HepG2 (cell line): Measurements from ENCODE around the gene ANKRD52. TPM values are rescaled to one million over a fixed set of nuclear protein-coding genes. Genes with fewer than 3 reads are reported as not detected.
A peak's percentile ranks its signal among the peaks of the same experiment; 100 is the strongest.

Experiments
- ARHGAP35 ChIP-seq: sonication (generic); formaldehyde crosslinking; IDR thresholded peaks from 2 replicates; pipeline ENCODE4 v1.9.0; 2022; ENCODE audit warnings: mild to moderate bottlenecking, inconsistent platforms, moderate library complexity, missing genetic modification reagents, borderline replicate concordance
- FOXK2 ChIP-seq: fragments of 450-650 bp; IDR thresholded peaks from 2 replicates; pipeline ENCODE4 v1.6.1; 2016
- GATAD1 ChIP-seq: IDR thresholded peaks from 2 replicates; pipeline ENCODE4 v1.6.1; 2016; ENCODE audit warnings: missing genetic modification reagents, missing compliant biosample characterization
- HNRNPUL1 ChIP-seq: fragments of 200-400 bp; formaldehyde crosslinking; IDR thresholded peaks from 2 replicates; pipeline ENCODE4 v1.6.1; 2017; ENCODE audit warnings: low read depth, mild to moderate bottlenecking, low read length, moderate library complexity
- SMYD3 ChIP-seq: sonication (generic); formaldehyde crosslinking; IDR thresholded peaks from 2 replicates; pipeline ENCODE4 v1.8.1; 2023; ENCODE audit warnings: mild to moderate bottlenecking, missing genetic modification reagents
- ZBTB42 ChIP-seq: sonication (generic); formaldehyde crosslinking; IDR thresholded peaks from 2 replicates; pipeline ENCODE4 v1.5.0; 2020; ENCODE audit warnings: mild to moderate bottlenecking, missing genetic modification reagents
- ZNF451 ChIP-seq: sonication (generic); formaldehyde crosslinking; IDR thresholded peaks from 2 replicates; pipeline ENCODE4 v1.5.0; 2020; ENCODE audit warnings: mild to moderate bottlenecking, missing genetic modification reagents
- polyA plus RNA-seq, 8 experiments: library from polyadenylated mRNA; depleted of rRNA in 3 of 8; stranded (reverse) in 7 of 8; unstranded in 1 of 8; fragments of >200 nt; fragmentation: Illumina TruSeq in 4 of 8; extraction: Trizol in 4 of 8; gene quantifications; 2 replicates each; pipeline versions ENCODE4 v1.2.1 to v1.2.3, GENCODE V29; 2011 to 2016; ENCODE audit warnings: low read depth in 4 of 8, missing spikeins in 1 of 8, mixed read lengths in 1 of 8; ENCODE audit not compliant: insufficient read depth in 1 of 8
- total RNA-seq, 5 experiments: library from RNA; depleted of rRNA; stranded (reverse); fragments of >200 nt; fragmentation: Illumina TruSeq; extraction: Trizol; gene quantifications; 2 replicates each; pipeline ENCODE4 v1.2.3, GENCODE V29; 2016; ENCODE audit warnings: low read depth in 1 of 5
- TF ChIP-seq, protein P1 (sequence below): sonication (generic); formaldehyde crosslinking; IDR thresholded peaks from 2 replicates; pipeline ENCODE4 v1.4.0; 2020; ENCODE audit warnings: missing genetic modification reagents
- TF ChIP-seq, protein P2 (sequence below): sonication (generic); formaldehyde crosslinking; IDR thresholded peaks from 2 replicates; pipeline ENCODE4 v1.5.0; 2020; ENCODE audit warnings: missing genetic modification reagents, mild to moderate bottlenecking, borderline replicate concordance
- TF ChIP-seq, protein P3 (sequence below): sonication (generic); formaldehyde crosslinking; IDR thresholded peaks from 2 replicates; pipeline ENCODE4 v1.8.0; 2023; ENCODE audit warnings: mild to moderate bottlenecking, missing genetic modification reagents
- TF ChIP-seq, protein P4 (sequence below): sonication (generic); formaldehyde crosslinking; IDR thresholded peaks from 2 replicates; pipeline ENCODE4 v1.4.0; 2020; ENCODE audit warnings: missing genetic modification reagents
- TF ChIP-seq, protein P5 (sequence below): sonication (generic); formaldehyde crosslinking; IDR thresholded peaks from one replicate; pipeline ENCODE4 v1.5.1; 2020; ENCODE audit warnings: mild to moderate bottlenecking, missing genetic modification reagents; ENCODE audit errors: not compliant biosample characterization

ANKRD52 gene
- total and polyA plus RNA-seq, 2 of the 13 experiments (the other 11 are each of a cell fraction or from before 2014, with no cell fraction given): 7.8 to 9.2 TPM

DNA sequence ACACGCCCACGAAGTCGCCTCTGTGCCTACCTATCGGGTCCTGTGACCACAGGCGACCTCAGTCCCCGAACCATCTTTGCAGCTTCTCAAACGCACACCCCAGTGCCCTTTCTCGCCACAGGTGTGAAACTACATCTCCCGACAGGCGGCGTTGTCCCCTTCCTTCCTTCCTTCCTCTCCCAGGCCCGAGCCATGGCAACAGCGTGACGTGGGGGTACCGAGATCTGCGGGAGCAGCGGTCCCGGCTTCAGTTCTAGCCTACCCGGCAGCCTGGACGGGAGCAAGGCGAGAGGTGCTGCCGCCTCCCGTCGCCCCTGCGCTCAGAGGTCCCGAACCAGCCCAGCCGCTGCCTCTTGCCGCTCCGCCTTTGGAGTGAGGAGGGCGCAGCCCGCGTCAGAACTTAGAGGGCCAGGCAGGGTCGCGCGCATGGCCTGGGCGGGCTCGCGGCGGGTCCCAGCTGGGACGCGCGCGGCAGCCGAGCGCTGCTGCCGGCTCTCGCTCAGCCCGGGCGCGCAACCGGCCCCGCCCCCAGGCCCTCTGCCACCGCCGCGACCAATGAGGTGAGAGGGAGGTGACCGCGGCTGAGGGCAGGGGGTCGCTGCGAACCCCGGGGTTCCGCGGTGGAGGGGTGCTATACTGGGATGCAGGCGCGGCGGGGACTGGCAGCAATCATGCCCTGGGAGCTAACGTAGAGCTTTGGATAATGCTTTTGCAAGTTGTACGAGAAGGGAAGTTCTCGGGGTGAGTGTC is 8.7 kb upstream of the ANKRD52 start, which contains the start of gene COQ10A (continued):
- TF ChIP-seq, protein P1, sequence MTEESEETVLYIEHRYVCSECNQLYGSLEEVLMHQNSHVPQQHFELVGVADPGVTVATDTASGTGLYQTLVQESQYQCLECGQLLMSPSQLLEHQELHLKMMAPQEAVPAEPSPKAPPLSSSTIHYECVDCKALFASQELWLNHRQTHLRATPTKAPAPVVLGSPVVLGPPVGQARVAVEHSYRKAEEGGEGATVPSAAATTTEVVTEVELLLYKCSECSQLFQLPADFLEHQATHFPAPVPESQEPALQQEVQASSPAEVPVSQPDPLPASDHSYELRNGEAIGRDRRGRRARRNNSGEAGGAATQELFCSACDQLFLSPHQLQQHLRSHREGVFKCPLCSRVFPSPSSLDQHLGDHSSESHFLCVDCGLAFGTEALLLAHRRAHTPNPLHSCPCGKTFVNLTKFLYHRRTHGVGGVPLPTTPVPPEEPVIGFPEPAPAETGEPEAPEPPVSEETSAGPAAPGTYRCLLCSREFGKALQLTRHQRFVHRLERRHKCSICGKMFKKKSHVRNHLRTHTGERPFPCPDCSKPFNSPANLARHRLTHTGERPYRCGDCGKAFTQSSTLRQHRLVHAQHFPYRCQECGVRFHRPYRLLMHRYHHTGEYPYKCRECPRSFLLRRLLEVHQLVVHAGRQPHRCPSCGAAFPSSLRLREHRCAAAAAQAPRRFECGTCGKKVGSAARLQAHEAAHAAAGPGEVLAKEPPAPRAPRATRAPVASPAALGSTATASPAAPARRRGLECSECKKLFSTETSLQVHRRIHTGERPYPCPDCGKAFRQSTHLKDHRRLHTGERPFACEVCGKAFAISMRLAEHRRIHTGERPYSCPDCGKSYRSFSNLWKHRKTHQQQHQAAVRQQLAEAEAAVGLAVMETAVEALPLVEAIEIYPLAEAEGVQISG (CRISPR knock-in tag): peak; percentile 87
- TF ChIP-seq HNRNPUL1: no peak
- peak; percentile 88; the same call in 1 of the 2 replicates for TF ChIP-seq ARHGAP35 (CRISPR knock-in tag)
- TF ChIP-seq, protein P2, sequence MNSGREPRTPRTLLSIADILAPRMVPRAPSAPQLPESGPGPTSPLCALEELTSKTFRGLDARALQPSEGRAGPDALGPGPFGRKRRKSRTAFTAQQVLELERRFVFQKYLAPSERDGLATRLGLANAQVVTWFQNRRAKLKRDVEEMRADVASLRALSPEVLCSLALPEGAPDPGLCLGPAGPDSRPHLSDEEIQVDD (CRISPR knock-in tag): no peak
- 0 out of 2 replicates have a peak, but pooled peaks have one; percentile 84 for TF ChIP-seq ZBTB42 (CRISPR knock-in tag)
- TF ChIP-seq, protein P3, sequence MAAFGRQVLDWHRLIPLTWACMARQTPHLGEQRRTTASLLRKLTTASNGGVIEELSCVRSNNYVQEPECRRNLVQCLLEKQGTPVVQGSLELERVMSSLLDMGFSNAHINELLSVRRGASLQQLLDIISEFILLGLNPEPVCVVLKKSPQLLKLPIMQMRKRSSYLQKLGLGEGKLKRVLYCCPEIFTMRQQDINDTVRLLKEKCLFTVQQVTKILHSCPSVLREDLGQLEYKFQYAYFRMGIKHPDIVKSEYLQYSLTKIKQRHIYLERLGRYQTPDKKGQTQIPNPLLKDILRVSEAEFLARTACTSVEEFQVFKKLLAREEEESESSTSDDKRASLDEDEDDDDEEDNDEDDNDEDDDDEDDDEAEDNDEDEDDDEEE (CRISPR knock-in tag): peak; percentile 41; the same call in 1 of the 2 replicates
- TF ChIP-seq SMYD3 (CRISPR knock-in tag): 0 out of 2 replicates have a peak, but pooled peaks have one; percentile 42
- no peak; the same call in 1 of the 2 replicates for TF ChIP-seq ZNF451 (CRISPR knock-in tag)
- peak; percentile 54 for TF ChIP-seq GATAD1 (CRISPR knock-in tag)
- TF ChIP-seq, protein P4, sequence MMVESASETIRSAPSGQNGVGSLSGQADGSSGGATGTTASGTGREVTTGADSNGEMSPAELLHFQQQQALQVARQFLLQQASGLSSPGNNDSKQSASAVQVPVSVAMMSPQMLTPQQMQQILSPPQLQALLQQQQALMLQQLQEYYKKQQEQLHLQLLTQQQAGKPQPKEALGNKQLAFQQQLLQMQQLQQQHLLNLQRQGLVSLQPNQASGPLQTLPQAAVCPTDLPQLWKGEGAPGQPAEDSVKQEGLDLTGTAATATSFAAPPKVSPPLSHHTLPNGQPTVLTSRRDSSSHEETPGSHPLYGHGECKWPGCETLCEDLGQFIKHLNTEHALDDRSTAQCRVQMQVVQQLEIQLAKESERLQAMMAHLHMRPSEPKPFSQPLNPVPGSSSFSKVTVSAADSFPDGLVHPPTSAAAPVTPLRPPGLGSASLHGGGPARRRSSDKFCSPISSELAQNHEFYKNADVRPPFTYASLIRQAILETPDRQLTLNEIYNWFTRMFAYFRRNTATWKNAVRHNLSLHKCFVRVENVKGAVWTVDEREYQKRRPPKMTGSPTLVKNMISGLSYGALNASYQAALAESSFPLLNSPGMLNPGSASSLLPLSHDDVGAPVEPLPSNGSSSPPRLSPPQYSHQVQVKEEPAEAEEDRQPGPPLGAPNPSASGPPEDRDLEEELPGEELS (CRISPR knock-in tag): 0 out of 2 replicates have a peak, but pooled peaks have one; percentile 41
- TF ChIP-seq, protein P5, sequence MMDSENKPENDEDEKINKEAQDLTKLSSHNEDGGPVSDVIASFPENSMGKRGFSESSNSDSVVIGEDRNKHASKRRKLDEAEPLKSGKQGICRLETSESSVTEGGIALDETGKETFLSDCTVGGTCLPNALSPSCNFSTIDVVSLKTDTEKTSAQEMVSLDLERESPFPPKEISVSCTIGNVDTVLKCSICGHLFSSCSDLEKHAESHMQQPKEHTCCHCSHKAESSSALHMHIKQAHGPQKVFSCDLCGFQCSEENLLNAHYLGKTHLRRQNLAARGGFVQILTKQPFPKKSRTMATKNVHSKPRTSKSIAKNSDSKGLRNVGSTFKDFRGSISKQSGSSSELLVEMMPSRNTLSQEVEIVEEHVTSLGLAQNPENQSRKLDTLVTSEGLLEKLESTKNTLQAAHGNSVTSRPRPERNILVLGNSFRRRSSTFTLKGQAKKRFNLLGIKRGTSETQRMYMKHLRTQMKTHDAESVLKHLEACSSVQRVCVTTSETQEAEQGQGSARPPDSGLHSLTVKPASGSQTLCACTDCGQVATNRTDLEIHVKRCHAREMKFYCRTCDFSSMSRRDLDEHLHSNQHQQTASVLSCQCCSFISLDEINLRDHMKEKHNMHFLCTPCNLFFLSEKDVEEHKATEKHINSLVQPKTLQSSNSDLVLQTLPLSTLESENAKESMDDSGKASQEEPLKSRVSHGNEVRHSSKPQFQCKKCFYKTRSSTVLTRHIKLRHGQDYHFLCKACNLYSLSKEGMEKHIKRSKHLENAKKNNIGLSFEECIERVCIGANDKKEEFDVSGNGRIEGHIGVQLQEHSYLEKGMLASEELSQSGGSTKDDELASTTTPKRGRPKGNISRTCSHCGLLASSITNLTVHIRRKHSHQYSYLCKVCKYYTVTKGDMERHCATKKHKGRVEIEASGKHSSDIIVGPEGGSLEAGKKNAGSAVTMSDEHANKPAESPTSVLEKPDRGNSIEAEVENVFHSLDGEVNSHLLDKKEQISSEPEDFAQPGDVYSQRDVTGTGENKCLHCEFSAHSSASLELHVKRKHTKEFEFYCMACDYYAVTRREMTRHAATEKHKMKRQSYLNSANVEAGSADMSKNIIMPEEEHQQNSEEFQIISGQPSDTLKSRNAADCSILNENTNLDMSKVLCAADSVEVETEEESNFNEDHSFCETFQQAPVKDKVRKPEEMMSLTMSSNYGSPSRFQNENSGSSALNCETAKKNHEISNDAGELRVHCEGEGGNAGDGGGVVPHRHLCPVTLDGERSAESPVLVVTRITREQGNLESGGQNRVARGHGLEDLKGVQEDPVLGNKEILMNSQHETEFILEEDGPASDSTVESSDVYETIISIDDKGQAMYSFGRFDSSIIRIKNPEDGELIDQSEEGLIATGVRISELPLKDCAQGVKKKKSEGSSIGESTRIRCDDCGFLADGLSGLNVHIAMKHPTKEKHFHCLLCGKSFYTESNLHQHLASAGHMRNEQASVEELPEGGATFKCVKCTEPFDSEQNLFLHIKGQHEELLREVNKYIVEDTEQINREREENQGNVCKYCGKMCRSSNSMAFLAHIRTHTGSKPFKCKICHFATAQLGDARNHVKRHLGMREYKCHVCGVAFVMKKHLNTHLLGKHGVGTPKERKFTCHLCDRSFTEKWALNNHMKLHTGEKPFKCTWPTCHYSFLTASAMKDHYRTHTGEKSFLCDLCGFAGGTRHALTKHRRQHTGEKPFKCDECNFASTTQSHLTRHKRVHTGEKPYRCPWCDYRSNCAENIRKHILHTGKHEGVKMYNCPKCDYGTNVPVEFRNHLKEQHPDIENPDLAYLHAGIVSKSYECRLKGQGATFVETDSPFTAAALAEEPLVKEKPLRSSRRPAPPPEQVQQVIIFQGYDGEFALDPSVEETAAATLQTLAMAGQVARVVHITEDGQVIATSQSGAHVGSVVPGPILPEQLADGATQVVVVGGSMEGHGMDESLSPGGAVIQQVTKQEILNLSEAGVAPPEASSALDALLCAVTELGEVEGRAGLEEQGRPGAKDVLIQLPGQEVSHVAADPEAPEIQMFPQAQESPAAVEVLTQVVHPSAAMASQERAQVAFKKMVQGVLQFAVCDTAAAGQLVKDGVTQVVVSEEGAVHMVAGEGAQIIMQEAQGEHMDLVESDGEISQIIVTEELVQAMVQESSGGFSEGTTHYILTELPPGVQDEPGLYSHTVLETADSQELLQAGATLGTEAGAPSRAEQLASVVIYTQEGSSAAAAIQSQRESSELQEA (CRISPR knock-in tag): peak; percentile 84
- TF ChIP-seq FOXK2: no peak
